ENCODE measurements around the gene GCNT3. TPM values are rescaled to one million over a fixed set of nuclear protein-coding genes. Genes with fewer than 3 reads are reported as not detected.

GCNT3 gene
- total RNA-seq, 1 donor from 2014 or later: not detected

DNA sequence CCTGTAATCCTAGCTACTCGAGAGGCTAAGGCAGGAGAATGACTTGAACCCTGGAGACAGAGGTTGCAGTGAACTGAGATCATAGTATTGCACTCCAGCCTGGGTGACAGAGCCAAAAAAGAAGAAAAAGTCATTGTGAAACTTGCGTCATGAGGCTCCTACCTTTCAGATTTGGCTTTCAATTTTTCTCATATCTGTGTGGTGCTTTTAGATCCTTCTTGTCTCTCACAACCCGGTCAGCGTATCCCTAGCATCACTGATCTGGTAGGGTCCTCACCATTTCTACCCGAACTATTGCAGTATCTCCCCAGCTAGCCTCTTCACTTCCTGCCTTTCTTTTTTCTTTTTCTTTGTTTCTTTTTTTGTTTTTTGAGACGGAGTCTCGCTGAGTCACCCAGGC, 21.6 kb upstream of the GCNT3 start:
- Histone ChIP-seq H3K4me1 (ENCODE audit: control insufficient read depth in 3 of 3, insufficient read depth in 3 of 3, low read length in 3 of 3) (no peaks in the 10 kb centered on the region), H3K4me3 (ENCODE audit: low read length in 3 of 3) (no peak overlapping the region), H3K9me3 (ENCODE audit: control insufficient read depth in 3 of 3, low read length in 3 of 3) (no peaks in the 10 kb centered on the region), H3K27ac (ENCODE audit: low read depth, low read length) (no peak overlapping the region), H3K36me3 (ENCODE audit: control insufficient read depth in 3 of 3, insufficient read depth in 3 of 3, low read length in 3 of 3) (no peaks in the 10 kb centered on the region), H3K27me3 (ENCODE audit: control insufficient read depth in 3 of 3, insufficient read depth in 3 of 3, low read length in 3 of 3) (peaks cover 0 to 4% (median 0%) of the 10 kb centered on the region in 3 donors), H3K9ac (ENCODE audit: low read depth in 1 of 3, low read length in 3 of 3) (no peak overlapping the region)

DNA sequence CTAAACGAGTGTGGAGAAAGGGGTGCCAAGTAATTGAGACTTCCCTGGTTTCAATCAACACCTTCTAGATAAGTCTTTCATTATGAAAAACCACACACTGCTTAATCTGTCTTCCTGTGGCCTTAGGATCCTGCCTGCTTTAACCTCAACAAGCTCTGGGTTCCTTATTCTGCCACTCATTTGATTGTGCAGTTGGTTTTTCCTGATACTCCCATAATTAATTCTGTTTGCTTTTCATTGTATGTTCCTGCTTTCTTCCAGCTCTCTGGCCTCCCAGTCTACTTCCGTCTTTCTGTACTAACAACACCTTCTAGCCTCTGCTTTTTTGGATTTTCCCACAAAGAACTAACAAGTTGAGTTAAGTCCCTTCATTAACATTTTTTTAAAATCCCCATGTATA, 20.2 kb upstream of the GCNT3 start:
- no peak overlapping the region for H3K4me3 ChIP-seq (ENCODE audit: low read length in 3 of 3)
- no peak overlapping the region for H3K9ac ChIP-seq (ENCODE audit: low read depth in 1 of 3, low read length in 3 of 3)
- no peaks in the 10 kb centered on the region for H3K36me3 ChIP-seq (ENCODE audit: control insufficient read depth in 3 of 3, insufficient read depth in 3 of 3, low read length in 3 of 3)
- H3K4me1 ChIP-seq (ENCODE audit: control insufficient read depth in 3 of 3, insufficient read depth in 3 of 3, low read length in 3 of 3): no peaks in the 10 kb centered on the region
- no peaks in the 10 kb centered on the region for H3K9me3 ChIP-seq (ENCODE audit: control insufficient read depth in 3 of 3, low read length in 3 of 3)
- peaks cover 0 to 4% (median 0%) of the 10 kb centered on the region in 3 donors for H3K27me3 ChIP-seq (ENCODE audit: control insufficient read depth in 3 of 3, insufficient read depth in 3 of 3, low read length in 3 of 3)
- no peak overlapping the region for H3K27ac ChIP-seq (ENCODE audit: low read depth, low read length)

DNA sequence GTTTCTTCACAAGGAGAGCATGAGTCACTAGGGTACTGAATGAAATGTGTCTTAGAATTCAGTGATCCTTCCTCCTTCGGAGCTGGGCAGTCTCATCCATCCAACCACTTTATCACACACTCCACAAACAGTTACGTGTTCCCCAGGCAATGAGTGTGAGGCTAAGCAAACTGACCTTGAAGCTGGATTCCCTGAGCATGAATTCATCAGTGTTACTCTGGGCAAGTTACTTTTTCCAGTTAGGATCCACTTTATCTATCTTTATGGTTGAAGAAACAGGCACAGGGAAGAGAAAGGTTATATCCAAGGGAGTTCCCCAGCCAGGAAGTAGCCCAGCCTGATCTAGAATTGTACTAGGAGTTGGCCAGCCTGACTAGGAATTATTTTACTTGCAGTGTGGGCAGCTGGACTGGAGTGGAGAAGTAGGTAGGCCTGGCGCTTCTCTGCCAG, 17.1 kb upstream of the GCNT3 start:
- Histone ChIP-seq H3K4me1 (ENCODE audit: control insufficient read depth in 3 of 3, insufficient read depth in 3 of 3, low read length in 3 of 3) (no peaks in the 10 kb centered on the region), H3K36me3 (ENCODE audit: control insufficient read depth in 3 of 3, insufficient read depth in 3 of 3, low read length in 3 of 3) (no peaks in the 10 kb centered on the region), H3K27ac (ENCODE audit: low read depth, low read length) (no peak overlapping the region), H3K27me3 (ENCODE audit: control insufficient read depth in 3 of 3, insufficient read depth in 3 of 3, low read length in 3 of 3) (peaks cover 0 to 4% (median 0%) of the 10 kb centered on the region in 3 donors), H3K9ac (ENCODE audit: low read depth in 1 of 3, low read length in 3 of 3) (no peak overlapping the region), H3K4me3 (ENCODE audit: low read length in 3 of 3) (no peak overlapping the region), H3K9me3 (ENCODE audit: control insufficient read depth in 3 of 3, low read length in 3 of 3) (no peaks in the 10 kb centered on the region)

DNA sequence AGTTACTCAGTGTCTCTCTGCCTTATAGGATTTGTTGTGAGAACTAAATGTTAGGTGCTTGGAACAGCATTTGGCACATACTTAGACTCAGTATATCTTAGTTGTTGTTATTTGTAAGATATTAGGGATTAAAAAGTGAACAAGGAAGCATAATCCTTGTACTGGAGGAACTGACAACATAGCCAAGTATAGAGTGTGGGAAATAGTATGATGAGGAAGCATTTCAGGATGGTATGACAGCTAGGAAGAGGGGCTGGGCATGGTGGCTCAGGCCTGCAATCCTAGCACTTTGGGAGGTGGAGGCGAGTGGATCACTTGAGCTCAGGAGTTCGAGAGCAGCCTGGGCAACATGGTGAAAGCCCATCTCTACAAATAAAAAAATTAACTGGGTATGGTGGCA, 16.6 kb upstream of the GCNT3 start:
- Histone ChIP-seq H3K9ac (ENCODE audit: low read depth in 1 of 3, low read length in 3 of 3) (no peak overlapping the region), H3K4me1 (ENCODE audit: control insufficient read depth in 3 of 3, insufficient read depth in 3 of 3, low read length in 3 of 3) (no peaks in the 10 kb centered on the region), H3K27me3 (ENCODE audit: control insufficient read depth in 3 of 3, insufficient read depth in 3 of 3, low read length in 3 of 3) (peaks cover 0 to 1% (median 0%) of the 10 kb centered on the region in 3 donors), H3K27ac (ENCODE audit: low read depth, low read length) (no peak overlapping the region), H3K4me3 (ENCODE audit: low read length in 3 of 3) (no peak overlapping the region), H3K9me3 (ENCODE audit: control insufficient read depth in 3 of 3, low read length in 3 of 3) (no peaks in the 10 kb centered on the region), H3K36me3 (ENCODE audit: control insufficient read depth in 3 of 3, insufficient read depth in 3 of 3, low read length in 3 of 3) (no peaks in the 10 kb centered on the region)

DNA sequence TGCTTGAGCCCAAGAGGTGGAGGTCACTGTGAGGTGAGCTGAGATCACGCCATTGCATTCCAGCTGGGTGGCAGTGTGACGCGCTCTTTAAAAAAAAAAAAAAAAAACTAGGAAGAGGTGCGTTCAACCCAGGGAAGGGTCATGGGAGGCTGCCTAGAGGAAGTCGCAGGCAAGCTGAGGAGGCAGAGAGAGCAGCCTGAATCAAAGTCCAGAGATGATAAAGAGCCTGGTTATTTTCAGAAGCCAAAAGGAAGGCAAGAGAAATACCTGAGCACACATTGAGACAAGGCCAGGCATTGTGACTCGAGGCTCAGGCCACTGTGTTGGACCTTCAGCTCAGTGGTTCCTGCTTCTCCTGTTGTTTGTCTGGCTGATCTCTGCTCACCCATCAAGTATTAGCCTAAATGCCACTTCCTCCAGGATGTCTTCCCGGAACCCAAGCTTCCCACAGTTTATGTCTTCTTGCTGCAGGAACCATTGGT, 16.1 kb upstream of the GCNT3 start:
- no peaks in the 10 kb centered on the region for H3K36me3 ChIP-seq (ENCODE audit: control insufficient read depth in 3 of 3, insufficient read depth in 3 of 3, low read length in 3 of 3)
- H3K9me3 ChIP-seq (ENCODE audit: control insufficient read depth in 3 of 3, low read length in 3 of 3): no peaks in the 10 kb centered on the region
- H3K27ac ChIP-seq (ENCODE audit: low read depth, low read length): no peak overlapping the region
- no peaks in the 10 kb centered on the region for H3K4me1 ChIP-seq (ENCODE audit: control insufficient read depth in 3 of 3, insufficient read depth in 3 of 3, low read length in 3 of 3)
- H3K4me3 ChIP-seq (ENCODE audit: low read length in 3 of 3): no peak overlapping the region
- no peak overlapping the region for H3K9ac ChIP-seq (ENCODE audit: low read depth in 1 of 3, low read length in 3 of 3)
- no peaks in the 10 kb centered on the region for H3K27me3 ChIP-seq (ENCODE audit: control insufficient read depth in 3 of 3, insufficient read depth in 3 of 3, low read length in 3 of 3)

DNA sequence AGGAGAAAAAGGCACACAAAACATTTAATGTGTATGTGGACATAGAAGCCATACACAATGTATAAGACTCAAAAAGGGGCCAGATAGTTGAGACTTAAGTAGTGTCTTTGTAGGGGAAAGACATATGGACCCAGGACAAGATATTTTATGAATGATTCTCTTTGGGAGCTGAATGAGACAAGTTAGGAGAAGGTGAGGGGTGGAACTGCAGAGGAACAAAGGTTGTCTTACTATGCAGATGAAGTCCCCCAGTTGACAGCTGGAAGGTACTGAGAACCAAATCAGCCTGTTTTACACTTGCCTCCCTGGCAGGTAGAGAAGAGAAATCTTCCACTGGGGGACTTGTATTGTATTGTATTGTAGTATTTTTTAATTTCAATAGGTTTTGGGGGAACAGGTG, 14.9 kb upstream of the GCNT3 start:
- Histone ChIP-seq H3K4me1 (ENCODE audit: control insufficient read depth in 3 of 3, insufficient read depth in 3 of 3, low read length in 3 of 3) (no peaks in the 10 kb centered on the region), H3K27ac (ENCODE audit: low read depth, low read length) (no peak overlapping the region), H3K36me3 (ENCODE audit: control insufficient read depth in 3 of 3, insufficient read depth in 3 of 3, low read length in 3 of 3) (no peaks in the 10 kb centered on the region), H3K4me3 (ENCODE audit: low read length in 3 of 3) (no peak overlapping the region), H3K9me3 (ENCODE audit: control insufficient read depth in 3 of 3, low read length in 3 of 3) (no peaks in the 10 kb centered on the region), H3K9ac (ENCODE audit: low read depth in 1 of 3, low read length in 3 of 3) (no peak overlapping the region), H3K27me3 (ENCODE audit: control insufficient read depth in 3 of 3, insufficient read depth in 3 of 3, low read length in 3 of 3) (no peaks in the 10 kb centered on the region)

DNA sequence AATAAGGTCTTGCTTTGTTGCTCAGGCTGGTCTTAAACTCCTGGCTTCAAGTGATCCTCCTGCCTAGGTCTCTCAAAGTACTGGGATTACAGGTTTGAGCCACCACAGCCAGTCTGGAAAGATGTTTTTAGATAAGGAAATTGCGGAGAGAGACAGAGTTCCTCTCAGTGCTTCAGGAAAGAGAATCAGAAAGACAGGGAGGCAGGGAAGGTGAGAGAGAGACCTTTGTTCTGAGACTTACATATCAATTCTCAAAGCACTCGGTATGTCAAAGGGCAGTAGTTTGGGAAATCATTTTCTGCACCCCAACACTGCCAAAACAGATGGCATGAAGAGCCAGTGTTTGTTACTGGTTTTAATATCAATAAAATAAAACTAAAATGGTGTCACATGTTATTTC, 13.1 kb upstream of the GCNT3 start:
- Histone ChIP-seq H3K9me3 (ENCODE audit: control insufficient read depth in 3 of 3, low read length in 3 of 3) (no peaks in the 10 kb centered on the region), H3K27me3 (ENCODE audit: control insufficient read depth in 3 of 3, insufficient read depth in 3 of 3, low read length in 3 of 3) (no peaks in the 10 kb centered on the region), H3K4me3 (ENCODE audit: low read length in 3 of 3) (no peak overlapping the region), H3K9ac (ENCODE audit: low read depth in 1 of 3, low read length in 3 of 3) (no peak overlapping the region), H3K4me1 (ENCODE audit: control insufficient read depth in 3 of 3, insufficient read depth in 3 of 3, low read length in 3 of 3) (no peaks in the 10 kb centered on the region), H3K36me3 (ENCODE audit: control insufficient read depth in 3 of 3, insufficient read depth in 3 of 3, low read length in 3 of 3) (no peaks in the 10 kb centered on the region), H3K27ac (ENCODE audit: low read depth, low read length) (no peak overlapping the region)

DNA sequence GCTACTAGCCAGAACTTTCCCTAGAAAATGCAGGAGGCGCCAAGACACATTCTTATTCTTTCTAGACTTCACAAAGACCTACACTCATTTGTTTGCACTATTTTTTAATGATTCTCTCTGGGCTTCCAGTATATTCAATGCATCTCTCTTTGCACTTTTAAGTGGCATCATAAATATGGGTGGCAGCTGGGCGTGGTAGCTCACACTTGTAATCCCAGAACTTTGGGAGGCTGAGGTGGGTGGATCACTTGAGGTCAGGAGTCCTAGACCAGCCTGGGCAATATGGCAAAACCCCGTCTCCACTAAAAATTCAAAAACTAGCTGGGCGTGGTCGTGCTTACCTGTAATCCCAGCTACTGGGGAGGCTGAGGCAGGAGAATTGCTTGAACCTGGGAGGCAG, 5.6 kb upstream of the GCNT3 start:
- H3K4me1 ChIP-seq (ENCODE audit: control insufficient read depth in 3 of 3, insufficient read depth in 3 of 3, low read length in 3 of 3): no peaks in the 10 kb centered on the region
- H3K36me3 ChIP-seq (ENCODE audit: control insufficient read depth in 3 of 3, insufficient read depth in 3 of 3, low read length in 3 of 3): no peaks in the 10 kb centered on the region
- H3K27ac ChIP-seq (ENCODE audit: low read depth, low read length): no peak overlapping the region
- no peaks in the 10 kb centered on the region for H3K9me3 ChIP-seq (ENCODE audit: control insufficient read depth in 3 of 3, low read length in 3 of 3)
- H3K4me3 ChIP-seq (ENCODE audit: low read length in 3 of 3): no peak overlapping the region
- no peak overlapping the region for H3K9ac ChIP-seq (ENCODE audit: low read depth in 1 of 3, low read length in 3 of 3)
- H3K27me3 ChIP-seq (ENCODE audit: control insufficient read depth in 3 of 3, insufficient read depth in 3 of 3, low read length in 3 of 3): no peaks in the 10 kb centered on the region

DNA sequence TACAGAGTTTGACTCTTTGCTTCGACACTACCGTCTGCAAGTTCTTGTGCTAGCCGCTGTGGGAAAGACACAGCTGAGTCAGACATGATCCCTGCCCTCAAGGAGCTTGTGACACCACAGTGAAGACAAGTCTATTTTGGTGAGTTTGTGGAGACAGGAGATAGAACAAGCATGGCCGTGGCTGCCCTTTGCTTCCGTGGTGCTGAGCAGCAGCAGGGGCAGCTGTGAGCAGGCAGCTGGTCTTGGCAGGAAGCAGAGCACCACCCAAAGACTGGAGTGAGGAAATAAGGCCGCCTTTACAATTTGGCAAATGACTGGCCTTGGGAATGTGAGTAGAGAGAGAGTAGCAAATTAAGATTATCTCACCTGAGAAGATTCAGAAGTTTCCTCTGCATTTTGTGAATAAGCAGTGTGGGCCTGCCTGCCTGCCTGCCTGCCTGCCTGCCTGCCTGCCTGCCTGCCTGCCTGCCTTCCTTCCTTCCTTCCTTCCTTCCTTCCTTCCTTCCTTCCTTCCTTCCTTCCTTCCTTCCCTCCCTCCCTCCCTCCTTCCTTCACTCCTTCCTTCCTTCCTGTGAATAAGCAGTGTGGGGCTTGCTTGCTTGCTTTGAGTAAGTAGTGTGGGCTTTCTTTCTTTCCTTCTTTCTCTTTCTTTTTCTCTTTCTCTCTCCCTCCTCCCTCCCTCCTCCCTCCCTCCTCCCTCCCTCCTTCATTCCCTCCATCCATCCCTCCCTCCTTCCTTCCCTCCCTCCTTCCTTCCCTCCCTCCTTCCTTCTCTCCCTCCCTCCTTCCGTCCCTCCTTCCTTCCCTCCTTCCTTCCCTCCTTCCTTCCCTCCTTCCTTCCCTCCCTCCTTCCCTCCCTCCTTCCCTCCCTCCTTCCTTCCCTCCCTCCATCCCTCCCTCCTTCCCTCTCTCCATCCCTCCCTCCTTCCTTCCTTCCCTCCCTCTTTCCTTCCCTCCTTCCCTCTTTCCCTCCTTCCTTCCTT, 1.6 kb upstream of the GCNT3 start:
- no peak overlapping the region for H3K9ac ChIP-seq (ENCODE audit: low read depth in 1 of 3, low read length in 3 of 3)
- no peaks in the 10 kb centered on the region for H3K36me3 ChIP-seq (ENCODE audit: control insufficient read depth in 3 of 3, insufficient read depth in 3 of 3, low read length in 3 of 3)
- H3K4me1 ChIP-seq (ENCODE audit: control insufficient read depth in 3 of 3, insufficient read depth in 3 of 3, low read length in 3 of 3): no peaks in the 10 kb centered on the region
- H3K9me3 ChIP-seq (ENCODE audit: control insufficient read depth in 3 of 3, low read length in 3 of 3): no peaks in the 10 kb centered on the region
- no peak overlapping the region for H3K27ac ChIP-seq (ENCODE audit: low read depth, low read length)
- H3K4me3 ChIP-seq (ENCODE audit: low read length in 3 of 3): no peak overlapping the region
- H3K27me3 ChIP-seq (ENCODE audit: control insufficient read depth in 3 of 3, insufficient read depth in 3 of 3, low read length in 3 of 3): no peaks in the 10 kb centered on the region

DNA sequence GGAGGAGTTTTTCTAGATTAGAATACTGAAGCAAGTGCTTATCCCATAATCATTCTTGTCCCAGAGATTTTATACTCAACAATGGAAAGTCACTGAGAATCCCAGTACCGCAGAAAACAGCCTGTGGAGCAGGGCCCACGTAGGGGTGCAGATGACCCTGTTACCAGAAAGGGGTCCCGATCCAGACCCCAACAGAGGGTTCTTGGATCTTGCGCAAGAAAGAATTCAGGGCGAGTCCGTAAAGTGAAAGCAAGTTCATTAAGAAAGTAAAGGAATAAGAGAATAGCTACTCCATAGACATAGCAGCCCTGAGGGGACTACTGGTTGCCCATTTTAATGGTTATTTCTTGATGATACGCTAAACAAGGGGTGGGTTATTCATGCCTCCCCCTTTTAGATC, 2.6 kb downstream of the GCNT3 start:
- Histone ChIP-seq H3K27me3 (ENCODE audit: control insufficient read depth in 3 of 3, insufficient read depth in 3 of 3, low read length in 3 of 3) (peaks cover 10 to 15% (median 12%) of the 10 kb centered on the region in 3 donors), H3K9me3 (ENCODE audit: control insufficient read depth in 3 of 3, low read length in 3 of 3) (no peaks in the 10 kb centered on the region), H3K4me1 (ENCODE audit: control insufficient read depth in 3 of 3, insufficient read depth in 3 of 3, low read length in 3 of 3) (no peaks in the 10 kb centered on the region), H3K27ac (ENCODE audit: low read depth, low read length) (no peak overlapping the region), H3K4me3 (ENCODE audit: low read length in 3 of 3) (no peak overlapping the region), H3K9ac (ENCODE audit: low read depth in 1 of 3, low read length in 3 of 3) (no peak overlapping the region), H3K36me3 (ENCODE audit: control insufficient read depth in 3 of 3, insufficient read depth in 3 of 3, low read length in 3 of 3) (no peaks in the 10 kb centered on the region)

All from skeletal muscle tissue (tissue), 4 donors.